A204.1 (cell line): ENCODE results near the gene SYCE3.

ENCODE experiments used
- FAIRE-seq: peaks from 2 replicates; lab custom pipeline; 2012; peaks lifted over from hg19 to GRCh38; lab: Jason Lieb, UNC

SYCE3 gene

DNA sequence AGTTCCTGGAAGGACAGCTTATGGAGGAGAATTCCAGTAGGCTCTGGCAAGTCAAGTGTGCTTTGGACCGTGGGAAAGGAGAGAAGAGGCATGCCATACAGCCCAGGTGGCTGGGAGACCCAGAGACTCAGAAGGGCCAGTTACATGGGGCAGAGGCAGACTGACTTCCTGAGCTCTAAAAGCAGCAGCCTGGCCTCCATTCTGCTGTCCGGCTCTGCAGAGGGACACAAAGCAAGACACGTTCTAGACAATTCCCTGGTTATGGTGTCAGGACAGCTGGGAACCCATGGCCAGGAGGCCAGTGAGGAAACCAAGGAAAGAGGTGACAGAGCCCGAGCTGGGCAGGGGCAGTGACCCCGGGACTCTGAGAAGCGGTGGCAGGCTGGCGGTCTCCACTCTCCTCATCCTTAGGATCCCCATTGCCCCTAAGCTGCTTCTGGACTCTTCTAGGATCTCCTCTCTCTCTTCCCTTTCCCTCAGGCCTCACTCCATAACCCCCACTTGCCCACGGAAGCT, 12.8 kb upstream of the SYCE3 start:
- no peak for FAIRE-seq

- FAIRE-seq: no peak
Observed at GRCh38 chr22:50574383-50574755, 11.7 kb upstream of the SYCE3 start.

DNA sequence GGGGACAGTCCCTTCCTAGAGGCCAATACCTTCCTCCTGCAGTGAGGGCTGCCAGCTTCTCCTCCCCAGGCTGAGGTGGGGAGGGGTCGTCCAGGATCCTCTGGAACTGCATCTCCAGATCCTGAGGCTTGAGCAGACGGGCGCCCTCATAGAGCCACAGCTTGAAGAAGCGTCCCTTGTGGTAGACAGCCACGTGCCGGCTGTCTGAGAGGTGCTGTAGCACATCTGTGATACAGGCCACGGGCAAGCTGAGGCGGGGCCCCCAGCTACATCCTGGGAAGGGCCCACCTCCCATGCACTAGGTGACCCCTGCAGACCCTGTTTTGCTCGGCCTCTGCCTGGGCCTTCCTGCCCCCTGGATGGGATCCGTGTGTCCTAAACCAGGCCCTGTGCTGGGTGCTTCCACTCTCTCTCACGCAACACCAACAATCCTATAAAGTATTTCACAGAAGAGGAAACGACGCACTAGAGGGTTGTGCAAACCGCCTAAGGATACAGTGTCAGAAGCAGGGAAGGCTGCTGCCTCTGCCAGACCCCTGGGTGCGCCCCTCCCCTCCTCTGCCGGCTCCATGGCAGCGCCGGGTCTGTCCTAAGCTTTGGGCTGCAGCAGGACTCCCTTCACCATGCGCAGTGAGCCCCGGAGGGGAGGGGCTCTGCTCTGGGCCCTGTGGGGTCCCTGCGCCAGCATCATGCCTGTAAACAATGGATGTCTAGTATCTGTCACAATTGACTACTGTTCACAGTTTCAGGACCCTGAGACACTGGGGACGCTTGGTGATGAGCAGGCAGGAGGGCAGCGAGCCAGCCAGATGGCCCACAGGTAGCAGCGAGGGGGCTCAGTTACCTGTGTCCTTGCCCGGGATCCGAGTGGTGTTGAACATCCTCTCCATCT, 11.0 kb upstream of the SYCE3 start:
- no peak for FAIRE-seq

GRCh38 chr22:50572965-50573364, 10.2 kb upstream of the SYCE3 start:
- FAIRE-seq: no peak

- FAIRE-seq: no peak
Observed at GRCh38 chr22:50571264-50572175, 8.8 kb upstream of the SYCE3 start.

DNA sequence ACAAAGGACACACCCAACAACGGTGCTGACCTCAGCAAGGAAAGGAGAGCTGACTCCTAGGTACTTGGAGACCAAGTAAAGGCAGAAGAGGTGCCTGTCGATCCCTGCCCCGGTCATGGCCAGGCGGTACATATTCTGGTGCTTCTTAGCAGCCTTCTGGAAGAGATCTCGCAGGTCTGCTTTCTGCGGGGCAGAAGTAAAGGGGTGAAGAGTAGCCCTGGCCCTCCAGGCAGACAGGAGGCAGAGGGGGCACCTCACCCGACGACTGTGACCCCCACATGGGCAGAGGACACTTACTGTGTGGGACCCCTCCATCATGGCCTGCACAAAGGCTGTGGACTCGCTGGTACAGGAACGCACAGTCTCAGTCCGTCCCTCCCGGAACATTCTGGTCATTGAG, 8.1 kb upstream of the SYCE3 start:
- no peak for FAIRE-seq

DNA sequence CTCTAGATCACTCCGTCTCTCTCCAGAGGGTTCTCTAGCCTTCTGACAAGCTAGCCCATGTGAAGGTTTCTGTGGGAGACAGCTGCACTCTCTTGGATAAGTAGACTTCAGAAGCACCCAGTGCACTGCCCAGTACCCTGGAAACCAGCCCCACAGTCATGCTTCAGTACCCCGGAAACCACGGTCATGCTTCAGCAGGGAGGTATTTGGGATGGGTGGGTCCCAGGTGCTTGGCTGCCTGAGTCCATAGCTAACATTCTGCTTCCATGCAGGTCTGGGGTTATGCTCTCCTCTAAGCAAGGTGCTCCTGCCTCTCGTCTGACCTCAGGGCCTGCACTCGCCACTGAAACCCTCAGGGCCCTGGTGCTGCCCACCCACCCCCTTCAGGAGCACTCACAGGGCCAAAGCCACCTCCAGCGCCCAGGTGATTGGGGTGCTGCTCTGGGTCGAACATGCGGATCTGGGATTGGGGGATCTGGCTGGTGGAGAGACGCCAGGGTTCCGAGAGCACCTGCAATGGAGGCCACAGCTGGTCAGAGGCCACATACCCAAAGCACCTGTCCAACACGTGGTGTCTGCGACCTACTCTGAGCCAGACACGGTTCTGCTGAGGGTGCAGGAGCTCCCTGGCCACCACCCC, 7.3 kb upstream of the SYCE3 start:
- FAIRE-seq: no peak

- no peak for FAIRE-seq
Observed at GRCh38 chr22:50569041-50569459, 6.3 kb upstream of the SYCE3 start.

DNA sequence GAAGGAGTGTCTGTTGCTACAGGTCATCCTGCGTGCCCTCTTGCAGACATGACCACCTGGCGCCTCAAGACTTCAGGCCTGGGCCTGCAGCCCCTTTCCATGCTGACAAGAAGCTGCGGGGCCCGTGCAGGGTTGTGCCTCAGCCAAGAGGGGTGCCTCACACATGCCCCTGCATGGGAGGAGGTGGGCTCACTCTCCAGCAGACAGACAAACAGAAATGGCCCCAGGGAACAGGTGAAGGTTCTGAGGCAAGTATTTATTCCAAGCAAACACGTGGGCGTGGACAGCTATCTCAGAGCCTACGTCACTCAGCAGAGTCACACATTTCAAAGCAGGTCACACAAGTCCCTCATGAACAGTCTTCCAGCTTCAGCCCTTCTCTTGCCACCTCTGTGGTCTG, 5.9 kb upstream of the SYCE3 start:
- no peak for FAIRE-seq

- FAIRE-seq: no peak
Observed at GRCh38 chr22:50567721-50568252, 5.1 kb upstream of the SYCE3 start.

- FAIRE-seq: no peak
Observed at GRCh38 chr22:50564289-50564688, 1.6 kb upstream of the SYCE3 start.

DNA sequence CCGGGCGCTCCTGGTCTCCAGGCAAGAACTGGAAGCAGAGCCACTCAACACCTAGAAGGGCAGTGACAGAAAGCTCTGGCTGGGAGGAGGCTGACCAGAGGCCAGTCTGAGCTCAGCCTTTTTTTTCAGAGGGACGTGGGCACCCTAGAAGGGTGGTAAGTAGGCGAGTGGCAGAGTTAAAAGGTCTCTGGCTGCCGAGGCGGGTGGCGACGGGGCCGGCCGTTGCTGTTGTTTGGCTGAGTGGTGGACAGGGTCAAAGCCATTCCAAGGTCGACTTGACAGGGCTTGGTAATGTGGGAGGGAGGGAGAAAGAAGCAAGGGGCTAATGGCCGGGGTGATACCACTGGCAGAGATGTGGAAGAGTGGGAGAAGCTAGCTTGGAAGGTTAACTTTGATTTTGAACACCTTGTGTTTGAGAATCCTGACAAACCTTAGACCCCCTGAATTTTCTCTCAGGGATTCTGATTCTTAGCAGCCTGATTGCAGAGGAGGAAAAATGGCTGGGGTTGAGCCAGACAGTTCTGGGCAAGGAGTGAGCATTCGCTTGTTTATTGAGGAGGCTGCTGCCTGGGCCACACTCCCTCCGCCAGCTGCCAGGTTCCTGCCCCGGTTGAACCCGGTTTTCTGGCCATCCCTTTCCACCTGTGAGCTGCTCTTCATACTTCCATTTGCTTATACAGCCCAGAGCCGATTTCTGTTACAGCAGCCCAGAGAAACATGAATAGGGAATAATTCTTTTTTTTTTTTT, 868 bp upstream of the SYCE3 start:
- no peak for FAIRE-seq

DNA sequence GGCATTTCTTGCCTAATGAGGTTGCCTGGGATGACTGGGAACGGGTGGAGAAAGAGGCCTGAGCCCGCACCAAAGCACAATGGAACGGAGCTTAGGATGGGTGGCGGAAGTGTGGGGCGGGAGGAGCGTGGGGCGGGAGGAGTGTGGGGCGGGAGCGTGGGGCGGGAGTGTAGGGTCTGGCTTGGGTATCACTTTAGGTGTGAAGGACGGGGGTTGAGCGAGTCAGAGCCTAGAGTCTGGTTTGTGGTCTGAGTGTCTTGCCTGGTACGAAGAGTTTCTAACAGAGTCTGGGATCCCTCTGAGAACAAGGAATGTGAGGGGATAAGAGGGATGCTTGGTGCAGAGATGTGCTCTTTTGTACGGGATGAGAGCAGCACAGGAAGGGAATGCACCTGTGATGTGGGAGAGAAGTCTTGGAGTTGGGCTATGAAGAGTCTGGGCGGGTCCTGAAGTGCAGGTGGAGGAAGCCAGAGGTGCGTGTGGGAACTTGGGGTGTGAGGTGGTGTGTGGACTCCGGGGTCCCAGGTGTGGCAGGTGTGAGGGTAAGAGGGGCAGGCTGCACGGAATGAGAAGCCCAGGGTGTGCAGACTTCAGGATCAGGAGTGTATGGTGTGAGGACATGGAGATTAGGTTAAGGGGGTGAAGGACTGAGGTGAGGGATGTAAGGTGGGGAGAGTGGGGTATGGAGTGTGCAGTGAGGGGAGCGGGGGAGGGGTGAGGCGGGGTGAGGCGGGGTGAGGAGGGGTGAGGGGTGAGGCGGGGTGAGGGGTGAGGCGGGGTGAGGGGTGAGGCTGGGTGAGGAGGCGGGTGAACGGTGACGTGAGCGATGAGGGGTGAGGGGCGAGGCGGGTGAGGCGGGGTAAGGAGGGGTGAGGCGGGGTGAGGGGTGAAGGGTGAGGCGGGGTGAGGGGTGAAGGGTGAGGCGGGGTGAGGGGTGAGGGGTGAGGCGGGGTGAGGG, 1.0 kb downstream of the SYCE3 start:
- no peak for FAIRE-seq

- FAIRE-seq: no peak
Observed at GRCh38 chr22:50560034-50560433, 2.7 kb downstream of the SYCE3 start.

DNA sequence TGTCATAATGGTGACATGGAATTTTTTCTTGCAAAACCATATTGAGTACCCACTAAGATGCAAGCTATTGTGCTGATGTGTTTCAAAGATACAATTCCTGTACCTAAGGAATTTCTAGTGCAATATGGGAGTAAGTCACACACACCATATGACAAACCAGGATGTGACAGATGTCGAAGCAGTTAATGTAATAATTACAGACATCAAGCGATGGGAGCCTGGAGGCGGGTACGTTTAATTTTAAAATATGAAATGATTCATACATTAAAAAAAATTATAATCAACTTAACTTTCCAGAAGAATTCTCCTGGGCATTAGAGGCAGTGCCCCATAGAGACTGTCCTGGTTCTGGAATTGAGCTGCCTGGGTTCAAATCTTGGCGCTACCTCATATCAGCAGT, 6.0 kb downstream of the SYCE3 start:
- FAIRE-seq: no peak

DNA sequence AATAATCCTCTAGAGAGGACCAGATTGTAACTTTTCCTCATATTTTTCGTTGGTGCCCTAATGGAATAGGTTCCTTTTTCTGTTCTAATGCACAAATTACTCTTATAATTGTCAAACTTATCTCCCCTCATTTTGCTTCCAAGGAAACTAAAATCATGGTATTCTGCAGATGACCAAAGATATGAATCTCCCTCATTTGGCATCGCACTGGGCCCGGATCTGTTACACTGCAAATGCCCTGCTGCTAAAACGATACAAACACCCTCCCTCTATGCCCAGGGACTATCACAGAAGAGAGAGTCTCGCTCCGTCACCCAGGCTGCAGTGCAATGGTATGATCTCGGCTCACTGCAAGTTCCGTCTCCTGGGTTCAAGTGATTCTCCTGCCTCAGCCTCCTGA, 9.4 kb downstream of the SYCE3 start:
- FAIRE-seq: no peak

DNA sequence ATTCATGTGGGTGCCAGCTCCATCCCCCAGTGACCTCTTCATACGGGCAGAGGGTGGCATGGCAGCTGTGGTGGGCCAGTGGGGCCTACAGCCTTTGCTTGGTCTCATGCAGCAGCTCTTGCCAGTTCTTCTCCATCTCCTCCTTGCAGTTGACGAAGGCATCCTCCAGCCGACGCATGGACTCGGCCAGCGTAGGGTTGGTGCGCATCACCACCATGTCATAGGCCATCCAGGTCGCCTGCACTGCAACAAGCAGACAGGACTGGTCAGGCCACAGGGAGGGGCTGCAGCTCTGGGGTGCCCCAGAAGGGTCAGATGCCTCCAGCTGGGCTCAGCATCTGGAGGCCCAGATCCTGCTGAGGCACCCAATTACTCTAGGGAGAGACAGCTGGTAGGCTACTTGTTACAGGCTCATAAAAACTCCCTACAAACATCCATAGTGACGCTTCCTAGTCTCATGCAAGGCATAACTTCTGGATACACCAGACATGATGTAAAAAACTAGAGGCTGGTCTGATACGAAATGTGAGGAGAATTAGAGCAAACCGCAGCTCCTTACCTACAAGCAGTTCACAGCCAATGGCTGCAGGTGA, 11.5 kb downstream of the SYCE3 start:
- no peak for FAIRE-seq

DNA sequence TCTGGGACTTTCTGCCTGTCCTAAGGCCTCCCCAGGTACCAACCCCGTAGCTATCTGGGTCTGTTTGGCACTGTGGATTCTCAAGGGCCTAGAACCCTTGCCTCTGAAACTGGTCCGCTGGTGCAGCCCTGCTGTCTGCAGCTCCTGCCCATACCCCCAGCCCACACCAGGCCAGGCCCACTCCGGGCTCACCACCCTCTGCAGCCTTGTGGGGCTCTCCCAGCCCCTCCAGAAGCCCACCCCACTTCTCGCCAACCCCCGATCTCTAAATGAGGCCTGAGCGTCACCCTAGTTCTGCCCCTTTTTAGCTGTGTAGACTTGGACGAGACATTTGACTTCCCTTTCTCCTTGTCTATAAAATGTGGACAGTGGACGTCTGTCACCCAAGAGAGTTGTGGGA, 12.3 kb downstream of the SYCE3 start:
- FAIRE-seq: no peak

DNA sequence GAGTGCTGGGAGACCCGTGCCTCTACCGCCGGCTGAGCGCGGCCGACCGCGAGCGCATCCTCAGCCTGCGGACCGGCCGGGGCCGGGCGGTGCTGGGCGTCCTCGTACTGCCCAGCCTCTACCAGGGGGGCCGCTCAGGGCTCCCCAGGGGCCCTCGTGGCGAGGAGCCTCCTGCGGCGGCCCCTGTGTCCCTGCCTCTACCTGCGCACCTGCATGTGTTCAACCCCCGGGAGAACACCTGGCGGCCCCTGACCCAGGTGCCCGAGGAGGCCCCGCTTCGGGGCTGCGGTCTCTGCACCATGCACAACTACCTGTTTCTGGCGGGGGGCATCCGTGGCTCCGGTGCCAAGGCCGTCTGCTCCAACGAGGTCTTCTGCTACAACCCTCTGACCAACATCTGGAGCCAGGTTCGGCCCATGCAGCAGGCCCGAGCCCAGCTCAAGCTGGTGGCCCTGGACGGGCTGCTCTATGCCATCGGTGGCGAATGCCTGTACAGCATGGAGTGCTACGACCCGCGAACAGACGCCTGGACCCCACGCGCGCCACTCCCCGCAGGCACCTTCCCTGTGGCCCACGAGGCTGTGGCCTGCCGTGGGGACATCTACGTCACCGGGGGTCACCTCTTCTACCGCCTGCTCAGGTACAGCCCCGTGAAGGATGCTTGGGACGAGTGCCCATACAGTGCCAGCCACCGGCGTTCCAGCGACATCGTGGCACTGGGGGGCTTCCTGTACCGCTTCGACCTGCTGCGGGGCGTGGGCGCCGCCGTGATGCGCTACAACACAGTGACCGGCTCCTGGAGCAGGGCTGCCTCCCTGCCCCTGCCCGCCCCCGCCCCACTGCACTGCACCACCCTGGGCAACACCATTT, 13.6 kb downstream of the SYCE3 start:
- no peak for FAIRE-seq
